Uterus (tissue), 2 donors: ENCODE measurements around the gene KIRREL3.

Experiments
- POLR2A ChIP-seq, 2 donors: fragments of 450-650 bp; IDR thresholded peaks; one replicate each; pipeline ENCODE4 v1.6.1; 2016; ENCODE audit warnings: antibody characterized with exemption in 2 of 2, mild to moderate bottlenecking in 1 of 2, moderate library complexity in 1 of 2
- TF ChIP-seq, protein P1 (sequence below), 4 experiments: fragments of 200-600 bp in 2 of 4; fragments of 450-650 bp in 2 of 4; sonication (generic) in 2 of 4; IDR thresholded peaks; one replicate each; pipeline ENCODE4 v1.5.1; 2016 to 2019; ENCODE audit warnings: antibody characterized with exemption in 4 of 4, mild to moderate bottlenecking in 2 of 4, moderate library complexity in 1 of 4

- TF ChIP-seq, protein P1, sequence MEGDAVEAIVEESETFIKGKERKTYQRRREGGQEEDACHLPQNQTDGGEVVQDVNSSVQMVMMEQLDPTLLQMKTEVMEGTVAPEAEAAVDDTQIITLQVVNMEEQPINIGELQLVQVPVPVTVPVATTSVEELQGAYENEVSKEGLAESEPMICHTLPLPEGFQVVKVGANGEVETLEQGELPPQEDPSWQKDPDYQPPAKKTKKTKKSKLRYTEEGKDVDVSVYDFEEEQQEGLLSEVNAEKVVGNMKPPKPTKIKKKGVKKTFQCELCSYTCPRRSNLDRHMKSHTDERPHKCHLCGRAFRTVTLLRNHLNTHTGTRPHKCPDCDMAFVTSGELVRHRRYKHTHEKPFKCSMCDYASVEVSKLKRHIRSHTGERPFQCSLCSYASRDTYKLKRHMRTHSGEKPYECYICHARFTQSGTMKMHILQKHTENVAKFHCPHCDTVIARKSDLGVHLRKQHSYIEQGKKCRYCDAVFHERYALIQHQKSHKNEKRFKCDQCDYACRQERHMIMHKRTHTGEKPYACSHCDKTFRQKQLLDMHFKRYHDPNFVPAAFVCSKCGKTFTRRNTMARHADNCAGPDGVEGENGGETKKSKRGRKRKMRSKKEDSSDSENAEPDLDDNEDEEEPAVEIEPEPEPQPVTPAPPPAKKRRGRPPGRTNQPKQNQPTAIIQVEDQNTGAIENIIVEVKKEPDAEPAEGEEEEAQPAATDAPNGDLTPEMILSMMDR (IDR thresholded peaks at IDR 0.05) = no peak
- no peak for TF ChIP-seq POLR2A (IDR thresholded peaks at IDR 0.05)
These were observed 587.1 kb downstream of the KIRREL3 start for GRCh38 chr11:126413426-126413825.
